ENCODE data around the gene HSD17B14.
"Not testable (repeated sequence)": the region's sequence is repeated elsewhere in the genome, so short reads cannot be mapped to it uniquely, and the experiment has no call there.

DNA sequence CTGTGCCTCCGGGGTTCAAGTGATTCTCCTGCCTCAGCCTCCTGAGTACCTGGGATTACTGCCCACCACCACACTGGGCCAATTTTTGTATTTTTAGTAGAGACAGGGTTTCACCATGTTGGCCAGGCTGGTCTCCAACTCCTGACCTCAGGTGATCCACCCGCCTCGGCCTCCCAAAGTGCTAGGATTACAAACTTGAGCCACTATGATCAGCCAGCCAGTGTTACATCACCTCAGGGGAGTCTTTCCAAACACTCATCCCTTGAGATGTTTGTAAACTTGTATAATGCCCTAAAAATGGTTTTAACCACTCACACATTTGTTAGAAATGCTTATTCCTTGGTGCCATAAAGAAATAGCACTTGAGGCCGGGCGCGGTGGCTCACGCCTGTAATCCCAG lies 49.9 kb downstream of the HSD17B14 start:
- TF ChIP-seq, protein P1, sequence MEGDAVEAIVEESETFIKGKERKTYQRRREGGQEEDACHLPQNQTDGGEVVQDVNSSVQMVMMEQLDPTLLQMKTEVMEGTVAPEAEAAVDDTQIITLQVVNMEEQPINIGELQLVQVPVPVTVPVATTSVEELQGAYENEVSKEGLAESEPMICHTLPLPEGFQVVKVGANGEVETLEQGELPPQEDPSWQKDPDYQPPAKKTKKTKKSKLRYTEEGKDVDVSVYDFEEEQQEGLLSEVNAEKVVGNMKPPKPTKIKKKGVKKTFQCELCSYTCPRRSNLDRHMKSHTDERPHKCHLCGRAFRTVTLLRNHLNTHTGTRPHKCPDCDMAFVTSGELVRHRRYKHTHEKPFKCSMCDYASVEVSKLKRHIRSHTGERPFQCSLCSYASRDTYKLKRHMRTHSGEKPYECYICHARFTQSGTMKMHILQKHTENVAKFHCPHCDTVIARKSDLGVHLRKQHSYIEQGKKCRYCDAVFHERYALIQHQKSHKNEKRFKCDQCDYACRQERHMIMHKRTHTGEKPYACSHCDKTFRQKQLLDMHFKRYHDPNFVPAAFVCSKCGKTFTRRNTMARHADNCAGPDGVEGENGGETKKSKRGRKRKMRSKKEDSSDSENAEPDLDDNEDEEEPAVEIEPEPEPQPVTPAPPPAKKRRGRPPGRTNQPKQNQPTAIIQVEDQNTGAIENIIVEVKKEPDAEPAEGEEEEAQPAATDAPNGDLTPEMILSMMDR (IDR thresholded peaks at IDR 0.05) = not testable (repeated sequence)
- not testable (repeated sequence) for TF ChIP-seq POLR2A, POLR2AphosphoS5 (IDR thresholded peaks at IDR 0.05)

All from sigmoid colon (tissue), 4 donors.